HG03280 (cell line): Measurements from ENCODE around the gene MACROH2A2.

Source experiments
- ATAC-seq: cut with Tn5 transposase; IDR thresholded peaks from one replicate; pipeline ENCODE4 v1.9.1; 2021; ENCODE audit warnings: mild to moderate bottlenecking, moderate library complexity; ENCODE audit not compliant: unreplicated experiment

Gene MACROH2A2

DNA sequence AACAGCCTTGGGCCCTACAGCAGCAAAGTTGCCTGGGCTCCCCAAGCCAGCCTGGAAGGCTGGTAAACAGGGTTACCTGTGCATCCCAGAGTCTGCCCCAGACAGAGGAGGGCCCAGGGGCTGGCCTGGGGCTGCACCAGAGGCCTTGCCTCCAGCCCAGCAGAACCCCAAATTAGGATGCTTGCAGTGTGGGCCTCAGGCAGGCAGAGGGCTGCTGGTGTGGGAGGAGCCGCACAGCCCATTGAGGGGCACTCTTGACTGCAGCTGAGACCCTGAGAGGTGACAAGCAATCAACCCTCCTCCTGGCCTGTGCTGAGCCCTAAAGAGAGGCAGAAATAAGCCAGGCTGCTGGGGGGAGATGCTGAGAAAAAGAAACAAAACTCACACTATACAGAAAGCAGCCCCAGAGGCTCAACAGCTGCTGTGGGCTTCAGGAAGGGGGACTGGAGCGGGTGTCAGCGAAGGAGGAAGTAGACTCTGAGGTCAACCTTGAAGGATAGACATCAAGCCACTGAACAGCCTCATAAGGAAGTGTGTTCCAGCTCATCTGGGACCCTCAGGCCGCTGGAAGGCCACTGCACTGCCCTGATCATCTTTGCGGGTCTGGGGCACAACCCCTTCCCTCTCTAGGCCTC lies 73.4 kb downstream of the MACROH2A2 start:
- ATAC-seq: no peak

DNA sequence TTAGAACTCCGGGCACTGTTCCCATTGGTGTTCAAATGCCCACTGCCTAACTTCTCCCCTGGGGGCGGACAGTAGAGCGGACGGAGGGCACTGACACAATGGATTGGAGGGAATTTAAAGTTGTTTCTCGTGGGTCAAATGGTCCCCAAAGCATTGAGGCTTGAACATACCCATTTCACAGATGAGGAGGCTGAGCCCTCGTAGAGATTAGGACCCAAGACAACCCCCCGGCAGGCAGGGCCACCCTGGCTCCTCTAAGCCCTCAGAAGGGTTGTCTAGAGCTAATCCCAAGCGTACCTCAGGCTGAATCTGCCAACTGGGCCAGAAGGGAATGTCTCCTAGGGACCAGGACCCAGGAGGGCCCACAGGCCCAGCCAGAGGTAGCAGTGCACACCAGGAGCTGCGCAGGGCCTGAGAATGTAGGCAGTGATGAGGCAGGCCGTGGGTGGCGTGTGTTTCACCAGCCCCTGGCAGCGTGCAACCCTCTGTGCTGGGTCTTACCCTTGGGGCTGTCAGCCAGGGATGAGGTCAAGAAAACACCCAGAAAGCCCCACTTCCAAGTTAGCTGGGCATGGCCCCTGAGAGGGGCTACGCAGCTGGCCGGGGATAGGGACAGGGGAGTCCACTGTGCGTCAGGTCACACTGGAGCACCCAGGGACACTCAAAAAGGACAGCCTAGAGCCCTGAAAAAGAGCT lies 74.2 kb downstream of the MACROH2A2 start:
- no peak for ATAC-seq

DNA sequence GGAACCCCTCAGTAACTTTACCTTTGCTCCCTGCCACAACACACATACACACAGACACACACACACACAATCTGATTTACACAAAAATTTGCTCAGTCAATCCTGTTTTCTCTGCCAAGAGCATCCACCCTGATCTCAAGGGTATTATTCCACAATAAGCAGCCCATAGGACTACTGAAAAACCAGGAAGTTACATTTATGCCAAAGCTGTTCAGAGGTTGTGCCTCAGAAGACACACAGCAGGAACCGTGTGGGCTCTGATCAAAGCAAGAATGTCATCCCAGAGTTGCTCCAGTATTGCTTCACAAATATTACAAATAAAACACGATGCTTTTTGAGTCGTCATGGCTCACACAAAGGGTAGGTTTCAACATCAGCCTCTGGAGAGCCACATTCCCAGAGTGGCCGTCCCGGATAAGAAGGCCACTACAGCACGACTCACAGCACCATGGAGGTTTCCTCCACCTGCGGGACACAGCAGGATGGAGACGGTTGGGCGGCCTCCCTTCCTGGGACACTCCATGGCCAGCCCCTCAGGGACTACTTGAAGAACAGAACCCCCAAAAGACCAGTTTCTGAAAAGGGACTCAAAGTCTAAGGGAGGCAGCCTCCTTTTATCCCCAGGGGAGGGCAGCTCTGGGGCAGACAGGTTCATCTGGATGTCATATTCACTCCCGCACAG lies 78.4 kb downstream of the MACROH2A2 start:
- no peak for ATAC-seq

DNA sequence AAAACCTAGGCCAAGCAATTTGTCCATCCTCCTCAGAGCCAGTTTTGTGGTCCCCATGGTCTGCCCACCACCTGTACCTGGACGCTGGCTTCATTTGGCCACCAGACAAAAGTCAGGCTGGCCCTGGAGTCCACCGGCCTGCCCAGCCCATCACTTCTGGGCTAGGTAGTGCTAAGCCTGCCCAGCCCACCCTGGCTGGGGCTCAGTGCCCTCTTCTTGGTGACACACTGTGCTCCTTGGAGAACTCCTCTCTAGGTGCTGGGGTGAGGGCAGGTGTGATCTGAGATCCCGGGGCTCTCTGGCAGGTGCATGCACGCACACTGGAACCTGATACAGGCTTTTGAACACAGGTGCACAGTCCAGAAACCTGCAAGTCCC lies 78.9 kb downstream of the MACROH2A2 start:
- no peak for ATAC-seq

DNA sequence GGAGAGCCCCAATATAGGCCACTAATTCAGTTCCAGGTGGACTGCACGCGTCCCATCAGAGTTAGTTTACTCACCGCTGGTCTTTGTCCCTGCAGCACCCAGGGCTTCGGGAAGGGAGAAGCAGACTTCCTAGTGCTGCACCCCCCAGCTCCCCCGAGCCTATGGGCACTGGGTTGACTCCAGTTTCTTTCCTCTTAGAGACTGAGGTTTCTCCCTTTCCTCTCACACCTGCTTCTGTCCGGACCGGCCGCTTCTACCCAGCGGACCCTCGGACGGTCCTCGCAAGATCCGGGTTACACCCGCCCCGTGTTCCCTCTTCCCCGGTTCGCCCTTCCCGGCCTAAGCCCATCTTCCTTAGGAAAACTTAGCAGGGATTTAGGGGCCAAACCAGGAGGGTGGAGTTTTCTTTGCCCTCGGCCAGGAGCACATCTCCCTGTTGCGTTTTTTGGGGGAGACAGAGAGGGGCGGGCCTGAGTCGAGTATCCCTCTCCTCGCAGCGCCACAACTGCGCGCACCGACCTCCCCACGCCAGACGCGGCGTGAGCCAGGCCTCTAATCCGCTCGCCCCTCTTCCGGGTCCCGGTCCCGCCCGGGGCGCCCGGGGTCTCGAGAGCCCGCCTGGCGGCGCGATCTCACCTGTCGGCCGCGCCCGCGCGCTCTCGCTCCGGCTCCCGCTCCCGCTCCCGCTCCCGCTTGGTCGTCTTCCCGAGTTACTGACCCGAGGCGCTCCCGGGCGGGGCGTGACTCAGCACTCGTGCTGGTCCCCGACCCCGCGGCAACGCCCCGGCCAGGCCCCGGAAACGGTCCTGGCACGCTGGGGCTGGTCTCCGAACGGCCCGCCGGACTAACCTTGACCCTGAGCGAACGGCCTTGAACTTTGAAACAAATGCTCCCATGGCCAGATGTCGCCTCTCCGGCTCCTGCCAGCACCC lies 79.7 kb downstream of the MACROH2A2 start, which contains the start of gene AIFM2:
TSS of gene AIFM2 (minus strand) at position 728 of the 932 bp plus-strand sequence. CDS start 8,741 bp downstream, outside the sequence.
- peak; percentile 86 for ATAC-seq

DNA sequence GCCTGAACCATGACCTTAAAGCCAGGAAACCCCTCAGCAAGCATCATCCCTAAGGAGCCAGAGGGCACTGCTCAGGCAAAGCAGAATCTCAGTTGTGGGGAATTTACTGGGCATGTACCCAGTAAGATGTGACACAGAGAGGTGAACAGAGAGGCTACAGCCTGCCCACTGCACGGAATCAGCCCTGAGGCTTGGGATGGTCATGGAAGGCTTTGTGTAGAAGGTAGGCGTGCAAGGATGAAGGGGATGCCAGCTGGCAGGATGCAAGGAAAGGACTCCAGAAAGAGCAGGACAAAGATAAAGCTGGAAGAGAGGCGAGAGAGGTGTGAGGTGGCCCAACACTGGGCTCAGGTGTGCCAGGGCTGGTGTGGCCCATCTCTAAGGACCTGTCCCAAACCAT lies 82.4 kb downstream of the MACROH2A2 start:
- no peak for ATAC-seq

DNA sequence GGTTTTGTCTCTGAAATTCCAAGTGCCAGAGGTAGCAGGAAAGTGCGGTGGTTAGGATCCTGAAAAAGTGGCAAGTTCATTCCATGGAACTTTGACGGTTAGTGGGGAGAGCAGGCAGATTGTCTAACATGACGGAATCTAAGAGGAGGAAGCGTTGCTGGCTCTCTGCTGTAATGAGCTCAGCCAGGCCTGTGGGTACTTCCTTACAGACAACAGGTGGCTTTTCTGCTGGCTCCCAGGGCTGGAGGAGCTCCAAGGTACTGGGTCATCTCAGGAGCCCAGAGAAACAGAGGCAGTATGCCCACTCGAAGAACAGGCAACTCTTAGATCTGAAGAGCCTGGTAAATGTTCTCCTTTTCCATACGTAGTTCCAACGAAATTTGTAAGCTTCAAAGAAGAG lies 83.0 kb downstream of the MACROH2A2 start:
- ATAC-seq: no peak

DNA sequence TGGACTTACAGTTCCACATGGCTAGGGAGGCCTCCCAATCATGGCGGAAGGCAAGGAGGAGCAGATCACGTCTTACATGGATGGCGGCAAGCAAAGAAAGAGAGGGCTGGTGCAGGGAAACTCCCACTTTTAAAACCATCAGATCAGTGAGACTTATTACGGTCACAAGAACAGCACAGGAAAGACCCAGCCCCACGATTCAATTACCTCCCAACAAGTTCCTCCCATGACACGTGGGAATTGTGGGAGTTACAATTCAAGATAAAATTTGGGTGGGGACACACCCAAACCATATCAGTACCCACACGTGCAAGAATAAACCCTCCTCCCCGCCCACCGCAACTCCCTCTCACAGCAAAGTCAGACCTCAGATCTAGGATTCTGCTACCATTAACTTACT lies 84.5 kb downstream of the MACROH2A2 start:
- no peak for ATAC-seq

DNA sequence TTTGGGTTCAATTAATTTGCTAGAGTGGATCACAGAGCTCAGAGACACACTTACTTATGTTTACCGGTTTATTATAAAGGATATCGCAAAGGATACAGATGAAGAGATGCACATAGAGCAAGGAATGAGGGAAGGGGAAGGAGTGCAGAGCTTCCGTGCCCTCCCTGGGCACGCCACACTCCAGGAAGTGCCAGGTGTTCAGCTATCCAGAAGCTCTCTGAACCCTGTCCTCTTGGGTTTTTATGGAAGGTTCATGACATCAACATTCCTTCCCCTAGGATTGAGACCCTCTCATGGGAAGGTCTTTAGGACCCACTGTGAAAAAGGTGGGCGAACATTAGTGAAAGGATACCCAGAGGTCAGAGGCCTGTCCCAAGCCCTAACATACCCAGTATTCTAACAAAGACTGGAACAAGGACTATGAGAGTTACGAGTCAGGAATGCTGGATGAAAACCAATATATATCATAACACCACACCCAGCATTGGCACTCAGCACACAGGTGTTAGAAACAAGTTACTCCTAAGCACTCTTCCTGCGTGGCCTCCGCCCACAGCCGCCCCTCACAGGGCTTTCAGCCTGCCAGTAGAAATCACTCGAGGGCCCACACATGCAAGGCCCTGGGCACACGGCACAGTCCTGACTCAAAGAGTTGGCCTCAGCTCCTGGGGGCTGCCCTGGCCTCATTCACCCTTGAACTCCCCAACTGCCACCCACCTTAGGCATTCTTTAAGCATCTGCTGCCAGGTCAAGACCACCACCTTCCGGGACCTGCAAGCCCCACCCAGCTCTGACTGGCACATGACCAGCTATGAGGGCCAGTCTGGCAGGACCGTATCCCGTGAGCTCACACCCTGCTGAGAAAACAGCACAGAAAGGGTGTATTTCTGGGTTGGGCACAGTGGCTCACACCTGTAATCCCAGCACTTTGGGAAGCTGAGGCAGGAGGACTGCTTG lies 85.6 kb downstream of the MACROH2A2 start:
- no peak for ATAC-seq

DNA sequence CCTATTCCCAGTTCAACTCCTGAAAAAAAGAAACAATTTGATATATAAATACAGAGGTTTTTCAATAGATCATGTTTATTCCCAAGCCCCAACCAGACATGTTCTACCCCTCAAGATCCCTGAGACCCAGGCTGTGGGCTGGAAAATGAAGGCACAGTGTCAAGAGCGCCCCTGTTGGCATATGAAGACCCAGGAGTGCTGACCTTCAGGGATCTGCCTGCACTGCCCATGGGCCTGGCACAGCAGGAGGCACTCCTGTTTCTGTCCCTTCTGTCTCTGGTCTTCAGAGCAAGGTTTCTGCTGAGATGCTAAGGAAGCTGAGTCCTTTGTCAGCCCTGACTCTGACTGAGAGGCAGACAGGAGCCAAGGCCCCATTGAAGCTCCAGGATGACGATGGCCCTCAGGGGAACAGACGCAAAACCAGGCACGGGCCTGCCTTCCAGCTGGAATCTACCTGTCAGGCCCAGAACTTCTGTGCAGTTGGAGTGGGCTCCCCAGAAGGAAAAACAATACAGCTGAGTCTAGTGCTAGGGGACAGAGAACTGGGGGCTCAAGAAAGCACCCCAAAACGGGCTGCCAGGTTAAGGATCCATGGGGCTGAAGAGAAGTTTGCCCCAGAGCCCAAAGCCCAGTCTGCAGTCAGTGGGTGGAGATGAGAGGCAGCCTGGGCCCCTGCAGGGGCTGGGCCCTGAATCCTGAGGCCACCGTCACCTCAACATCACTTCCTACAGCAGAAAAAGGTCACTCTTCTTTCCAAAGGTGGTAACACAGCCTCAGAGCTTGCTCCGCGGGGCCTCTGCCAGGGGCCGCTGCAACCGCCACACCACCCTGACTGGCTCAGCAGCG lies 86.7 kb downstream of the MACROH2A2 start:
- no peak for ATAC-seq

DNA sequence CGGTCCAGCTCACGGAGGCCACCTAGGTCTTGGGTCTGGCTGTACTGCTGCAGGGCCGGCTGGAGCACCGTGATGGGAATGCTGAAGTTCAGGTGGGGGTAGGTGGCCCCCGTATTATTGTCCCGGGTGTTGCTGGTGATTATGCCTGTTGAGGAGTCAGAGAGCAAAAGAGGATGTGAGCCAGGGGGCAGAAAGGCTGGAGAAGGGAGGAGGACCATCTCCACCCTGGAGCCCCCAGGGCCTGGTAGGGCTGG lies 87.3 kb downstream of the MACROH2A2 start:
- no peak for ATAC-seq

DNA sequence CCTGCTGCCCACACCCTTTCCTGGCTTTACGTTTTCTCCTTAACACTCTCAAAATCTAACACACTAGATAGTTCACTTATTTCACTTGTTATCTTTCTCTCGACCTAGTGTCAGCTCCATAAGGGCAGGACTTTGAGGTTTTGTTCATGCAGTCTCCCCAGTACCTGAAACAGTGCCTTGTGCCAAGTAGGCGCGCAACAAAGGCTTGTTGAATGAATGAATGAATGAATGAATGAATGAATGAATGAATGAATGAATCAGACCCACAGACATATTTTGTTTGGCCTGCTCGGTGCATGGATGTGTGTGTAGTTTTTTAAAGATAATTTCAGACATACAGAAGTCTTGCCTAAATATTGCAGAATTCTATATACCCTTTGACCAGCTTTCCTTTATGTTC lies 87.7 kb downstream of the MACROH2A2 start:
- ATAC-seq: no peak

DNA sequence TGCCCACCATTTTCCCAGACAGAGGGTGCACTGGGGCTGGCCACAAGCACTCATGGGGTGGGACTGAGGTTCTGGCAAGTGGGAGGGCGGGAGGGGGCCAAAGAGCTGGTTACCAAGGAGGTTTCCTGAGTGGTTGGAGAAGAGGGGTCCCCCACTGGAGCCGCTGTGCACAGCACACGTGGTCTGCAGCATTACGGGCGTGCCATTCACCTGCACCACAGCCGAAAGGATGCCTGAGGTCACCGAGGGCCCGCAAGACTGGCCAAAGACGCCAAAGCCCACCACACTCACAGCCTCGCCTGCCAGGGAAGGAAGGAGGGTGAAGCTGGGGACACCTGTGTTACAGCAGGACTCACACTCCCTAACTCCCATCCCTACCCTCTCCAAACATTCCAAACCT lies 89.9 kb downstream of the MACROH2A2 start:
- ATAC-seq: no peak

DNA sequence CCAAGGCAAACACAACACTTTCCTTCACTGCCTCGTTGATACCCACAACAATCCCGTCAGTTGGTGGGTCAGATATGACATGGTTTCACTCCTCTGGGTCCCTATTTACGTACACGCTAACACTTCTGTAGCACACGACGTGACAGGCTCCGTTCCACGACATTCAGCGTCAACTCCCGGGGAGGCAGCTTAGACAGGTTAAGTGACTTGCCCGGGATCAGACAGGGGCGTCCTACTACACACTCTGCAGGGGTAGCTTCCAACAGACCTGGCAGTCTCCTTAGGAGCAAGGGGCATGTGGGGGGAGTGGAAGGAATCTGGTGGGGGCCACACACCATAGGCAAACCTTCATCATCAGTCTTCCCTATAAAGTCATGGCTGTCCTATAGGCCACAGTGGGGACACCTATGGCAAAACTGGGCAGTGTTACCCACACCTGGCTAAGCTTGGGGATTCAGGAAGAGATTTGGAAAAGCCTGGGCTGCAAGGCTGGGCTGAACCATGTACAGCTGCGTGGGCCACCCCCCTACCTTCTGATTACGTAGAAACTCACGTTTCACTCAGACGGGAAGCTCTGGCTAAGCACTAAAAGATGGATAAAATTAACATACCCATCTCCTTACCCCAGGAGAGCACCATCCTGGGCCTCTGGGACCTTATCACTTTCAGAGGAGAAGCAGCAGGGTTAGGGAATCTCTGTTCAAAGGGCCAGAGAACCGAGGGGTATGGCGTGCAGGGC lies 91.9 kb downstream of the MACROH2A2 start:
- ATAC-seq: no peak

DNA sequence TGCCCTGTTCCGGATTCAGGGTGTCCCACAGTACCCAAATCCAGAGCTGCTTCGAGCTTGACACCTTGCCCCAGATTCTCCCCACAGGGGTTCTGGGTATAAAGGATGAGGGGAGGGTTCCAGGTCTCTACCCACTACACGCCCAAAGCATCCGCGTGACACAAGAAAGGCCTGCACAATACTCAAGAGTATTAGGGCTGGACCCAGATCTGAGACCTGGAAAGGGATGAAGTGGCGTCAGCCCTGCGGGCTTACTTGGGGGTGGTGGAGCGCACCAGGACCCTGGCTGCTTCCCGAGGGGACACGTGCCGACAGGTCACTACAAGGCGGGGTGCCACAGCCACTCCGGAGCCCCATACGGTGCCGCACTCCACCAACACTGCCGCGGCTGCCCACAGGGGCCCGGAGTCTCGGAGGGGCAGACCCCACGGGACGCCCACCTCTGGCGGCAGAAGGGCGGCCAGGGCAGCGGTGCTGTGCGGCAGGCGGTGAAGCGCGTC lies 92.6 kb downstream of the MACROH2A2 start:
- peak; percentile 8 for ATAC-seq

DNA sequence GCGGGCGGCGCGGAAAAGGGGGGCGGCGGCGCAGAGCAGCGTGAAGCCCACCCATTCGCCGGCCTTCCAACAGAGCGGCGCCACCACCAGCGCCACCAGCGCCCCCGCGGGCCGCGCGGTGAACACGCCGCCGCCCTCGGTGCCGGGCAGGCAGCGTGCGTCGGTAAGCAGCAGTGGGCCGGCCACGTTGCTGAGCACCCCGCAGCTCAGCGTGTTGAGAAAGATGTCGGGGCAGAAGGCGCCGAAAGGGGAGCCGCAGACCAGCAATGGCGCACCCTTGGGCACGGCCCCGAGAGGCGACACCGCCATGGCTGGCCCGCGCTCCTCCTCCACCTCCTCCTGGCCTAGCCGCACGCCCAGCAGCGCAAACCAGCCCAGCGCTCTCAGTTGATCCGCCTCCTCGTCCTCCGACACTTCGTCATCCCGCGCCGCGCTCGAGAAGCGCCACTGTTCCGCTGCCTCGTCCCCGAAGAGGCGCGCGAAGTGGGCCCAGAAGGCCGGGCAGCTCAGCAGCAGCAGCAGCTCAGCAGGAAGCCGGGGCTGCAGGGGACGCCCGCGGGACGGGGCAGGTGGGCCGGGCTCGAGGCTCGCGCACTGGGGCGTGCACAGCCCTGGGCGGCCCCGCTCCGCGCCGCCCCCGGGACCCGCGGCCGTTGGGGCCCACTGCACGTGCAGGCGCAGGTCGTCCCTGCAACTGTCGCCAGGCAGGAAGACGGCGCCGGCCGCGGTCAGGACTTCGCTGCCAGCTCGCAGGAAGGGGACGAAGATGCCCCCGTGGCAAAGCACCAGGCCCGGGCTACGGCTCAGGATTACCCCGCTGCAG lies 93.2 kb downstream of the MACROH2A2 start:
- peak; percentile 55 for ATAC-seq

DNA sequence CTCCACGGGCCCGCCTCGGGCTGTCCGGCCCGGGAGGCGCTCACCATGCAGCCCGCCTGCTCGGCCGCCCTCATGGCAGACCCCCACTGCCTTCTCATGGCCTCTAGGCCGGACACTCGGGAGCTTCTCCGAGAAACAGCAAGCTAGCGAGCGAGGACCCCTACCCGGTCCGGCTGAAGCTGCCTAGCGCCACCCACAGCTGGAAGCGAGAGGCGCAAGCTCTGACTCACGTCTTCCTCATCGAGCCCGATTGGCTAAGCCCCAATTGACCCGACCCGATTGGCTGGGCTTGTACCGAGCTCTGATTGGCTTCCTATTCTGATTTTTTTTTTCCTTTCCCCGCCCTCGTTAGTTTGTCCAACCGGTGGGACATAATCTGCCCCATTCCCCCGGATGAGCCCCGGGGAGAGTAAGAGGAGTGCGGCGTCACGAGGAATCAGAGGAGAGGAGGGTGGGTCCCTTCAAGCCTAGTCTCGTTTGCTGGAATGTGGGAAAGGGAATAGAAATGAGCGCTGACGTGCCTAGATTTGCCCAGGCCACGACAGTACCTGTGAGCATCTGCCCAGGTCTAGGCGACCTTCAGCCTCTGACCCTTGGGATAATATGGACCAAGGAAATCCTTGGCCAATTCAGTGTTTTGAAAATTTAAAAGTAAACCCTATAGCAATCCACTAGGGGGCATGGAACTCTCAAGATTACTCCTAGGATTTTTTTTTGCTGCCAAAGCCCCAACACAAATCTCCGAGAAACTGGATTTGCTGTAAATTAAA lies 94.0 kb downstream of the MACROH2A2 start, which contains the start of gene TYSND1:
TSS of gene TYSND1 (minus strand) at position 212 of the 770 bp plus-strand sequence. CDS start at position 98, 114 bp downstream.
- ATAC-seq: peak; percentile 92
